GM18526 (cell line): ENCODE data around the gene THYN1.

ENCODE experiments used
- POLR2A ChIP-seq: IDR thresholded peaks from 3 replicates; pipeline ENCODE4 v1.6.1; 2011; ENCODE audit not compliant: insufficient read length; ENCODE audit errors: extremely low read depth

Gene THYN1

DNA sequence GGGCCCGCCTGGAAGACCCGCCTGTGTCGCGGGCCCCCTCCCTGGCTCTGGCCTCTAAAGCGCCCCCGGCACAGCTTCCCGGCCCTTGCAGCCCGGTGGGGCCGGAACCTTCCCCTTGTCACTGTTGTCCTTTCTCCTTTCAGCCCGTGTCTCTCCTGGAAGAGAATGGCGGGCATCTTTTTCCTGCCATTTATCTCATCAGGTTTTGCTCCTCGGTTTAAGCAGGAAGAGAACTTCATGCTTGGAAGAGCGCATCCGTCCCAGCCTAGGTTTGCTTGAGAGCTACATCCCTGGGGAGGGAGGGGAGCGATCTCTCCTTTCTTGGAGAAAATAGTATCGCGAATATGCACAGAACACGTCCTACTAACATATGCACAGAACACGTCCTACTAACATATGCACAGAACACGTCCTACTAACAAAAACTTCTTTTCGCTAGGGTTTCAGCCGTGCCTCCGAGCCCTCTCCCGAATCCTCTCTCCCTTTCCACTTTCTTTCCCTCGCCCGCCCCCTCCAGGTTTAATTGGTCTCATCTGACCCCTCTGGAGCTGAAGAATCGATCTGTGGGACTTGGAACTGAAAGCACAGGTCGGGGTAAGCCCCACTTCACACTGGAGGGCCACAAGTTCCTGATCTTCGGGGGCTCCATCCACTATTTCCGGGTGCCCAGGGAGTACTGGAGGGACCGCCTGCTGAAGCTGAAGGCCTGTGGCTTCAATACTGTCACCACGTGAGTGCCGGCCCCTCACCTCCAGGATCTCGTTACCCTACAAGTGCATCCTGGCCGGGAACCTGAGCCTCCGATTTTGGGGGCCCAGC lies 24.2 kb upstream of the THYN1 start:
- TF ChIP-seq POLR2A: no peak

GRCh38 chr11:134276396-134277182 lies 23.4 kb upstream of the THYN1 start:
- TF ChIP-seq POLR2A: no peak

GRCh38 chr11:134275534-134276395 lies 22.6 kb upstream of the THYN1 start, which contains the start of gene GLB1L3:
Gene GLB1L3 (plus strand): TSS chr11:134276379. CDS start chr11:134276741, 362 bp downstream.
- no peak for TF ChIP-seq POLR2A

- no peak for TF ChIP-seq POLR2A
Observed at GRCh38 chr11:134275188-134275533, 22.0 kb upstream of the THYN1 start.

- no peak for TF ChIP-seq POLR2A
Observed at GRCh38 chr11:134273317-134273712, 20.2 kb upstream of the THYN1 start.

DNA sequence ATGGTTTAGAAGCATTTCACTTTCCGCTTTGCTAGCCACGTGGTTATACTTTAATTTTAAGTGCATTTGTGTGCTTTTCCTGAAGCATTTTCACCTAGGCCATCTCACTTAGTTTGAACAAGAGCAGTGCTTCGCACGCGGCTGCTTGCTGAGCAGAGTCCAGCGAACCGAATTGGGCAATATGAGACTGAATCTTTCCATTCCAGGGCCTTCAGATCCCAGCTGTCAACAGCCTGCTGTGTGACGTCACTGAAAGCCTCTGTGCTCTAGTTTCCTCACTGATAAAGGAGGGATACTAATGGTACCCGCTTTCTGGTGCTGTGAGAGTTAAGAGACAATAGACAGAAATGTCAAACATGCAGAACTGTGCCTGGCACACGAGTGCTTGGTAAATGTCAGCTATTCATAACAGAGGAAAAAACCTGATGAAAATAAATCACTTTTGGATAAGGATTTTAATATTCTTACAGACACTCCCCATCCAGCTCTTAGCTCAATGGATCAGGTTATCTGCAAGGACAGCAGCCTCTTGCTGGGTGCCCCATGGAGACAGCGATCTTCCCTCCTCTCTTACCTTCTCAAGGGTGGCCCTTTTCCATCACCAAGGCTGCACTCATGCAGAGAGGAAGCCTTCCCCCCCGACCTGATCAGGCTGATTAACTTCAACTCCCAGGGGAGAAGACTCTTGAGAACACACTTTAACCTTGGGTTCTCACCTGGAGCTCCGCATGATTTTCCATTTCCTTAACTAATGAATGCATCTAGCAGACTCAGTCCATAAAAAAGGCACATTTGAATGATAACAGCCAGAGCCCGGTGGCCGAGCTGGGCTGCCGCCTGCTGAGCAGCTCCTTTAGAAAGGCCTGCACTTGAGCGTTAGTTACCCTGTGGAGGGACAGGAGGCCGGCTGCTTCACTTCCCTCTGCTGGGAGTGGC lies 19.5 kb upstream of the THYN1 start:
- no peak for TF ChIP-seq POLR2A

DNA sequence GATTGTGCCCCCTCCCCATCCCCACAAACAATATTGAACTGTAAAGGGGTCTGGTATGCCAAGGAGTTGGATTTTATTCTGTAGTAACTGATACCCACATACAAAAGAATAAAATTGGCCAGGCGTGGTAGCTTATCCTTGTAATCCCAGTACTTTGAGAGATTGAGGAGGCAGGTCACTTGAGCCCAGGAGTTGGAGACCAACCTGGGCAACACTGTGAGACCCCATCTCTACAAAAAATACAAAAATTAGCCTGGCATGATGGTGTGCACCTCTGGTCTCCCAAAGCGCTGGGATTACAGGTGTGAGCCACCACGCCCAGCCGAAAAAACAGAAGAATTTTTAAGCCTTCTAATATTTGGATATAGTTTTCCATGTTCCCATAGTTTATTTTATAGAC lies 18.8 kb upstream of the THYN1 start:
- TF ChIP-seq POLR2A: no peak

DNA sequence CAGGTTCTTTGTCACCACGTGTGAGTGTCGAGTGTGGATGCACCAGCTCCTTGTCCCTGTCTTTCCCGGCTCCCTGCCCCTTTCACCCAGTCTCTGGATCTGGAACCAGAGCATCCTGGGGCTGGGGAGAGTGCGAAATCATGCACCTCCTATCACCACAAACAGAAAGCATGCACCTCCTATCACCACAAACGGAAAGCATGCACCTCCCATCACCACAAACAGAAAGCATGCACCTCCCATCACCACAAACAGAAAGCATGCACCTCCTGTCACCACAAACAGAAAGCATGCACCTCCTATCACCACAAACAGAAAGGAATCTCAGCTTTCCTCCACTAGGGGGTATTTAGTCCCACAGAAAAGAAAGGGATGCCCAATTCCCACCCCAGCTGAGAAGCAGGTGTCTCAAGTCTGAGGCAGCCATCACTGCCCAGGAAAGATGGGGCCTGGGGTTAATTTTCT lies 17.1 kb upstream of the THYN1 start:
- TF ChIP-seq POLR2A: no peak

GRCh38 chr11:134267966-134268365 lies 14.8 kb upstream of the THYN1 start:
- TF ChIP-seq POLR2A: no peak

DNA sequence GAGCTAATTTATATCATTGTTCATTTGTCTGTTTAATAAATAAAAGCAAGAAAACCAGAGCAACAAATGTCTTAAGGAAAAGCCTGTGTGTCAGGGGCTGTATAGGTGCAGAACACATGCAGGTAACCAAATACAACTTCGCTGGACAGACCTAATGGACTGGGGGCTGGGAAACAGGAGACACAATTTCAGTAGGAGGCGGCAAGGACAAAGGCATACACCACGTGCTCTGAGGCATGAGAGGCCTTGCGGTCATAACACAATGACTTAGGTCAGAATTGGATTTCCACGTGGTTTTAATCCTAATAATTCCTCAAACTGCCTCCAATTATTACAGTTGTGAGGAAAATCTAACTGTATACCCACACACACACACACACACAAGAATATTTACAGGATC lies 14.3 kb upstream of the THYN1 start:
- no peak for TF ChIP-seq POLR2A

DNA sequence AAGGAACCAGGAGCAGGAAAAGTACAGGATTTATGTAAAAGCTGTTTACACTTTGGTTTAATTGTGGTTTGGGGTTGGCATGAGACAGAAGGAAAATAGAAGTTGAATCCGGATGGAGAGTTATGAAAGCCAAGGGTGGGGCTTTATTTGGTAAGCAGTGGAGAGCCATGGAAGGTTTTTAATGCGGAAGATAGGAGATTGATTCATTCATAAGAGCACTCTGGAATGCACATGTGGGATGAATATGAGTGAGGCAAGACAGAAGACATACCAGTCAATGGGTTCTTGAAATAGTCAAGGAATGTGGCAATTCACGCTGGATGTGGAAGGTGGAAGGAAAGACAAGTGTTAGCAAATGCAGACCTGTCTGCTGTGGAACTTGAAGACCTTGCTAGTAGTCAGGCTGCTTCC lies 13.7 kb upstream of the THYN1 start:
- TF ChIP-seq POLR2A: no peak

GRCh38 chr11:134266440-134266839 lies 13.3 kb upstream of the THYN1 start:
- no peak for TF ChIP-seq POLR2A

DNA sequence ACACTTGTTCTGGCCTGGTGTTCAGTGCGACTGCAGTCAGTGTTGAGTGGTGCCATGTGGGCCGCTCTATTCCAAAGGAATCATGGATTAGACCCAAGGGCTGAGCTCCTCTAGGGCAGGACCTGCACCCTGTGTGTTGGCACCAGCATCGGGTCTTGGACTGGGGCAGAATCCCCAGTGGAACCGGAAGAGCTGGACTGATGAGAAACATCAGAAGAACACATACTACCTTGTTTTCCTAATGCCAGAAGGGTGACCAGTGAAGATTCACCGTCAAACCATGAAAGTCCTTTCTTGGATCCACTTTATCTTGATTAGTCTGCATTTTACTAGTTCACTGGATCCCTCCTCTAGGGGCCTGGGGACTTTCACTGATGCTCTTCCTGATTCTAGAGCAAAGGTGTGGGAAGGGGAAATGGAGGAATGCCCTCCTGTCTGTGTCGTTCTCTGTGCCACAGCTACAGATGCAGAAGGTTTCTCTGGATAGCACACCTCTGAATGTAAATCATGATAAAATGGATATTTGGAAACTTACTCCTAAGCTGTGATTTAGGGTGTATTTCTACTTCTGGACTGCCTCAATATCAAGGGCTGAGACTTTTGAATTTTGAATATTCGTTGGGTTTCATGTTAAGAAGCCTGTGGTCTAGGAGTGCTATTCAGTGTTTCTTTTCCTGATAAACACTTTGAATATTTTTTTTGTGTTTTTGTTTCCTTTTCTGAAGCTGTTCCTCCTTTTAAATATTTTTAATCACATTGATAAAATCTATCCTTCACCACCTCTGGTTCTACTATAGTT lies 12.0 kb upstream of the THYN1 start:
- TF ChIP-seq POLR2A: no peak
